BLaER1 treated with 17β-estradiol and CSF1 and Interleukin-3, amounts not matched to agents 10 nM and 100 nM (cell line): ENCODE data around the gene MED29.

Experiments used
- H3K27ac ChIP-seq, 11 experiments: shearing (Covaris generic); formaldehyde crosslinking; 2 replicates each; pipeline ENCODE4 v1.8.1; 2022
- H3K27me3 ChIP-seq, 11 experiments: shearing (Covaris generic); formaldehyde crosslinking; 2 replicates each; pipeline ENCODE4 v1.8.1; 2022
- H3K36me3 ChIP-seq, 11 experiments: shearing (Covaris generic); formaldehyde crosslinking; 2 replicates each; pipeline ENCODE4 v1.8.1; 2022
- H3K4me1 ChIP-seq, 10 experiments: shearing (Covaris generic); formaldehyde crosslinking; 2 replicates each; pipeline ENCODE4 v1.8.1; 2022
- H3K4me2 ChIP-seq, 11 experiments: shearing (Covaris generic); formaldehyde crosslinking; 2 replicates each; pipeline ENCODE4 v1.8.1; 2022
- H3K4me3 ChIP-seq, 10 experiments: shearing (Covaris generic); formaldehyde crosslinking; 2 replicates each; pipeline ENCODE4 v1.8.1; 2022
- H3K9ac ChIP-seq, 11 experiments: shearing (Covaris generic); formaldehyde crosslinking; 2 replicates each; pipeline ENCODE4 v1.8.1; 2022
- H3K9me3 ChIP-seq, 11 experiments: shearing (Covaris generic); formaldehyde crosslinking; replicated peaks in 1 of 11; 2 replicates each; pipeline ENCODE4 v1.8.1; 2022
- H4K20me1 ChIP-seq, 11 experiments: shearing (Covaris generic); formaldehyde crosslinking; 2 replicates each; pipeline ENCODE4 v1.8.1; 2022
- Cebpa-rat ChIP-seq, 11 experiments: shearing (Covaris generic); IDR thresholded peaks; 2 replicates each; pipeline ENCODE4 v1.8.1; 2022

MED29 gene

GRCh38 chr19:39406656-39407409, 15.7 kb downstream of the MED29 start, which contains the start of gene ZFP36:
Gene ZFP36 (plus strand): TSS chr19:39406847. CDS start chr19:39406905, 58 bp downstream.
- peaks cover 23 to 28% (median 27%) of the 10 kb centered on the region in 11 experiments for H4K20me1 ChIP-seq
- peaks cover 10 to 26% (median 20%) of the 10 kb centered on the region in 11 experiments for H3K36me3 ChIP-seq
- peak within 1 kb of the TSS; percentile 81 to 100 (median 98) for H3K4me3 ChIP-seq
- peak within 1 kb of the TSS; percentile 93 to 100 (median 99) for H3K27ac ChIP-seq
- H3K4me2 ChIP-seq: peak within 1 kb of the TSS; percentile 94 to 100 (median 98)
- peak within 1 kb of the TSS; percentile 95 to 100 (median 98) for H3K9ac ChIP-seq
- no peaks in the 10 kb centered on the region for H3K27me3 ChIP-seq
- TF ChIP-seq Cebpa-rat (IDR thresholded peaks at IDR 0.05): no peak
- H3K4me1 ChIP-seq: peaks cover 41 to 82% (median 57%) of the 10 kb centered on the region in 10 experiments
- peaks cover 0 to 18% (median 0%) of the 10 kb centered on the region in 11 experiments; a peak in 7 of 22 replicates for H3K9me3 ChIP-seq

GRCh38 chr19:39407410-39407659, 16.2 kb downstream of the MED29 start:
- Histone ChIP-seq H3K36me3 (peaks cover 10 to 26% (median 20%) of the 10 kb centered on the region in 11 experiments), H3K27ac (peak overlapping the region; percentile 93 to 100 (median 99)), H3K9ac (peak overlapping the region; percentile 95 to 100 (median 98)), H4K20me1 (peaks cover 23 to 28% (median 27%) of the 10 kb centered on the region in 11 experiments), H3K9me3 (peaks cover 0 to 18% (median 0%) of the 10 kb centered on the region in 11 experiments; a peak in 7 of 22 replicates), H3K4me1 (peaks cover 36 to 77% (median 52%) of the 10 kb centered on the region in 10 experiments), H3K4me3 (peak overlapping the region; percentile 81 to 100 (median 98)), H3K4me2 (peak overlapping the region; percentile 64 to 100 (median 97); a peak in 21 of 22 replicates), H3K27me3 (no peaks in the 10 kb centered on the region)
- TF ChIP-seq Cebpa-rat (IDR thresholded peaks at IDR 0.05): no peak

GRCh38 chr19:39407660-39408391, 16.6 kb downstream of the MED29 start:
- Histone ChIP-seq H3K4me3 (peak overlapping the region; percentile 81 to 100 (median 98)), H3K36me3 (peaks cover 10 to 26% (median 20%) of the 10 kb centered on the region in 11 experiments), H3K4me1 (peaks cover 35 to 72% (median 48%) of the 10 kb centered on the region in 10 experiments), H4K20me1 (peaks cover 23 to 28% (median 27%) of the 10 kb centered on the region in 11 experiments), H3K27me3 (no peaks in the 10 kb centered on the region), H3K27ac (peak overlapping the region; percentile 93 to 100 (median 99)), H3K9ac (peak overlapping the region; percentile 95 to 100 (median 98)), H3K4me2 (peak overlapping the region; percentile 64 to 100 (median 97)), H3K9me3 (peaks cover 0 to 18% (median 0%) of the 10 kb centered on the region in 11 experiments; a peak in 7 of 22 replicates)
- TF ChIP-seq Cebpa-rat (IDR thresholded peaks at IDR 0.05): no peak

GRCh38 chr19:39408392-39409207, 17.4 kb downstream of the MED29 start:
- H3K27me3 ChIP-seq: no peaks in the 10 kb centered on the region
- H3K4me1 ChIP-seq: peaks cover 35 to 64% (median 41%) of the 10 kb centered on the region in 10 experiments
- H3K4me3 ChIP-seq: peak overlapping the region; percentile 81 to 100 (median 98)
- H3K9ac ChIP-seq: peak overlapping the region; percentile 95 to 100 (median 98)
- TF ChIP-seq Cebpa-rat (IDR thresholded peaks at IDR 0.05): no peak
- peaks cover 23 to 28% (median 27%) of the 10 kb centered on the region in 11 experiments for H4K20me1 ChIP-seq
- peak overlapping the region; percentile 64 to 100 (median 97) for H3K4me2 ChIP-seq
- peak overlapping the region; percentile 93 to 100 (median 99) for H3K27ac ChIP-seq
- H3K36me3 ChIP-seq: peaks cover 10 to 26% (median 20%) of the 10 kb centered on the region in 11 experiments
- peaks cover 0 to 18% (median 0%) of the 10 kb centered on the region in 11 experiments; a peak in 7 of 22 replicates for H3K9me3 ChIP-seq

GRCh38 chr19:39409208-39410016, 18.2 kb downstream of the MED29 start:
- Histone ChIP-seq H3K4me1 (peaks cover 31 to 64% (median 38%) of the 10 kb centered on the region in 10 experiments), H3K27me3 (no peaks in the 10 kb centered on the region)

GRCh38 chr19:39410017-39410830, 19.0 kb downstream of the MED29 start:
- Histone ChIP-seq H3K4me3 (peak overlapping the region; percentile 81 to 100 (median 98)), H4K20me1 (peaks cover 27 to 45% (median 40%) of the 10 kb centered on the region in 11 experiments), H3K27ac (peak overlapping the region; percentile 93 to 100 (median 99)), H3K4me2 (peak overlapping the region; percentile 84 to 100 (median 97)), H3K9ac (peak overlapping the region; percentile 95 to 100 (median 98)), H3K27me3 (no peaks in the 10 kb centered on the region), H3K9me3 (peaks cover 0 to 18% (median 0%) of the 10 kb centered on the region in 11 experiments; a peak in 7 of 22 replicates), H3K4me1 (peaks cover 31 to 65% (median 38%) of the 10 kb centered on the region in 10 experiments), H3K36me3 (peaks cover 14 to 34% (median 25%) of the 10 kb centered on the region in 11 experiments)
- TF ChIP-seq Cebpa-rat (IDR thresholded peaks at IDR 0.05): no peak

More at GRCh38 chr19:39409208-39410016, 18.2 kb downstream of the MED29 start:
- peak overlapping the region; percentile 95 to 100 (median 98) for H3K9ac ChIP-seq
- peaks cover 27 to 37% (median 31%) of the 10 kb centered on the region in 11 experiments for H4K20me1 ChIP-seq
- H3K4me2 ChIP-seq: peak overlapping the region; percentile 84 to 100 (median 97)
- no peak for TF ChIP-seq Cebpa-rat (IDR thresholded peaks at IDR 0.05)
- peak overlapping the region; percentile 93 to 100 (median 99) for H3K27ac ChIP-seq
- H3K9me3 ChIP-seq: peaks cover 0 to 18% (median 0%) of the 10 kb centered on the region in 11 experiments; a peak in 7 of 22 replicates
- peaks cover 10 to 26% (median 20%) of the 10 kb centered on the region in 11 experiments for H3K36me3 ChIP-seq
- peak overlapping the region; percentile 81 to 100 (median 98) for H3K4me3 ChIP-seq

GRCh38 chr19:39410831-39411080, 19.6 kb downstream of the MED29 start:
- H3K36me3 ChIP-seq: peaks cover 18 to 39% (median 31%) of the 10 kb centered on the region in 11 experiments
- no peak for TF ChIP-seq Cebpa-rat (IDR thresholded peaks at IDR 0.05)
- peaks cover 31 to 64% (median 38%) of the 10 kb centered on the region in 10 experiments for H3K4me1 ChIP-seq
- peak overlapping the region; percentile 95 to 100 (median 98) for H3K9ac ChIP-seq
- peaks cover 0 to 18% (median 0%) of the 10 kb centered on the region in 11 experiments; a peak in 7 of 22 replicates for H3K9me3 ChIP-seq
- H3K27ac ChIP-seq: peak overlapping the region; percentile 93 to 100 (median 99)
- H3K4me3 ChIP-seq: peak overlapping the region; percentile 81 to 100 (median 98); a peak in 19 of 20 replicates
- peaks cover 27 to 50% (median 45%) of the 10 kb centered on the region in 11 experiments for H4K20me1 ChIP-seq
- H3K4me2 ChIP-seq: peak overlapping the region; percentile 84 to 100 (median 97)
- no peaks in the 10 kb centered on the region for H3K27me3 ChIP-seq
